SK-N-SH (cell line): Measurements from ENCODE around the gene OR8D2. TPM values are rescaled to one million over a fixed set of nuclear protein-coding genes. Genes with fewer than 3 reads are reported as not detected.

Experiments used
- CTCF ChIA-PET: fragments of 300-600, 350-600 bp; formaldehyde crosslinking; extraction: SDS; loops from one replicate; lab custom pipeline; 2021; lab: Yijun Ruan, JAX
- POLR2A ChIA-PET: fragments of 350-600 bp; sonication (Branson Sonifier 250); formaldehyde crosslinking; extraction: SDS; loops from one replicate; lab custom pipeline; 2020; ENCODE audit warnings: antibody characterized with exemption, inconsistent platforms; lab: Yijun Ruan, JAX
- DNase-seq: peaks from one replicate; pipeline ENCODE4 v3.0.0; 2012
- H2AFZ ChIP-seq: fragments of 200-600 bp; sonication (generic); 2 replicates; pipeline ENCODE4 v1.8.1; 2016; ENCODE audit warnings: antibody characterized with exemption, mild to moderate bottlenecking, low read depth
- H3F3A ChIP-seq: fragments of 200-600 bp; sonication (generic); replicated peaks from 2 replicates; pipeline ENCODE3; 2016; ENCODE audit warnings: antibody characterized with exemption, mild to moderate bottlenecking; ENCODE audit not compliant: insufficient read depth
- H3K27ac ChIP-seq, 2 experiments: fragments of 200-500 bp in 1 of 2; fragments of 200-600 bp in 1 of 2; sonication (Bioruptor generic) in 1 of 2; sonication (generic), shearing (Covaris generic) in 1 of 2; 2 replicates each; pipeline versions ENCODE4 v1.5.1 to v1.6.1; 2014 to 2016; ENCODE audit warnings: low read depth in 2 of 2, inconsistent platforms in 1 of 2, low read length in 1 of 2, mild to moderate bottlenecking in 1 of 2, mixed read lengths in 1 of 2
- H3K27me3 ChIP-seq: fragments of 200-600 bp; sonication (generic), shearing (Covaris generic); 2 replicates; pipeline ENCODE4 v1.6.1; 2016; ENCODE audit warnings: mixed run types; ENCODE audit not compliant: insufficient read depth
- H3K36me3 ChIP-seq, 2 experiments: fragments of 200-500 bp in 1 of 2; fragments of 200-600 bp in 1 of 2; sonication (Bioruptor generic) in 1 of 2; sonication (generic) in 1 of 2; replicated peaks in 1 of 2; 2 replicates each; pipeline versions ENCODE3 to v1.5.1; 2014 to 2016; ENCODE audit warnings: low read length in 1 of 2, mild to moderate bottlenecking in 1 of 2; ENCODE audit not compliant: insufficient read depth in 2 of 2, control insufficient read depth in 1 of 2
- H3K4me1 ChIP-seq, 2 experiments: fragments of 200-500 bp in 1 of 2; fragments of 200-600 bp in 1 of 2; sonication (Bioruptor generic) in 1 of 2; sonication (generic), shearing (Covaris generic) in 1 of 2; 2 replicates each; pipeline versions ENCODE4 v1.5.1 to v1.6.1; 2014 to 2016; ENCODE audit warnings: low read depth in 1 of 2, low read length in 1 of 2, mixed run types in 1 of 2; ENCODE audit not compliant: insufficient read depth in 2 of 2, control insufficient read depth in 1 of 2
- H3K4me2 ChIP-seq: fragments of 200-600 bp; sonication (generic), shearing (Covaris generic); 2 replicates; pipeline ENCODE4 v1.6.1; 2017; ENCODE audit warnings: mixed run types
- H3K4me3 ChIP-seq, 2 experiments: fragments of 200-500 bp in 1 of 2; fragments of 200-600 bp in 1 of 2; sonication (Bioruptor generic) in 1 of 2; sonication (generic), shearing (Covaris generic) in 1 of 2; 2 replicates each; pipeline versions ENCODE4 v1.5.1 to v1.8.1; 2014 to 2016; ENCODE audit warnings: low read depth in 2 of 2, inconsistent platforms in 1 of 2, low read length in 1 of 2, mild to moderate bottlenecking in 1 of 2, mixed read lengths in 1 of 2, moderate library complexity in 1 of 2
- H3K79me2 ChIP-seq: fragments of 200-600 bp; sonication (generic); 2 replicates; pipeline ENCODE4 v1.8.1; 2017; ENCODE audit warnings: mild to moderate bottlenecking; ENCODE audit not compliant: insufficient read depth
- H3K9ac ChIP-seq: fragments of 200-600 bp; sonication (generic); 2 replicates; pipeline ENCODE4 v1.6.1; 2017; ENCODE audit warnings: mixed run types
- H3K9me2 ChIP-seq: fragments of 200-600 bp; sonication (generic); 2 replicates; pipeline ENCODE4 v1.6.1; 2017; ENCODE audit warnings: mixed run types
- H3K9me3 ChIP-seq: fragments of 200-600 bp; sonication (generic); 2 replicates; pipeline ENCODE4 v1.6.1; 2017; ENCODE audit warnings: mixed run types, mild to moderate bottlenecking, moderate library complexity
- H4K20me1 ChIP-seq: fragments of 200-600 bp; sonication (generic); 2 replicates; pipeline ENCODE4 v1.6.1; 2017; ENCODE audit warnings: mild to moderate bottlenecking, mixed run types; ENCODE audit not compliant: insufficient read depth
- EZH2phosphoT487 ChIP-seq: fragments of 200-600 bp; sonication (generic); IDR thresholded peaks from 2 replicates; pipeline ENCODE4 v1.6.1; 2017; ENCODE audit warnings: low read depth, mixed run types, mild to moderate bottlenecking, antibody characterized with exemption, moderate library complexity, borderline replicate concordance
- FOSL2 ChIP-seq: IDR thresholded peaks from 2 replicates; pipeline ENCODE4 v1.4.0; 2012; ENCODE audit warnings: low read depth, mild to moderate bottlenecking, moderate library complexity, borderline replicate concordance
- FOXM1 ChIP-seq: IDR thresholded peaks from 2 replicates; pipeline ENCODE4 v1.4.0; 2012; ENCODE audit warnings: low read depth, mild to moderate bottlenecking
- GABPA ChIP-seq: IDR thresholded peaks from 2 replicates; pipeline ENCODE4 v1.4.0; 2012; ENCODE audit warnings: low read depth, mild to moderate bottlenecking
- GATA2 ChIP-seq: sonication (generic); formaldehyde crosslinking; IDR thresholded peaks from 2 replicates; pipeline ENCODE4 v1.5.0; 2020; ENCODE audit warnings: mild to moderate bottlenecking, missing genetic modification reagents
- JUND ChIP-seq: IDR thresholded peaks from 2 replicates; pipeline ENCODE4 v1.4.0; 2012
- NFIC ChIP-seq: IDR thresholded peaks from 2 replicates; pipeline ENCODE4 v1.4.0; 2012; ENCODE audit warnings: borderline replicate concordance
- POLR2AphosphoS5 ChIP-seq: IDR thresholded peaks from 2 replicates; pipeline ENCODE4 v1.6.1; 2012; ENCODE audit warnings: low read depth, low read length
- RAD21 ChIP-seq: IDR thresholded peaks from 2 replicates; pipeline ENCODE4 v1.6.1; 2012; ENCODE audit warnings: mild to moderate bottlenecking, low read length
- RXRA ChIP-seq: IDR thresholded peaks from 2 replicates; pipeline ENCODE4 v1.4.0; 2012; ENCODE audit warnings: low read depth, mild to moderate bottlenecking, borderline replicate concordance
- SIN3A ChIP-seq: IDR thresholded peaks from 2 replicates; pipeline ENCODE4 v1.6.1; 2012; ENCODE audit warnings: low read depth, mild to moderate bottlenecking, low read length, moderate library complexity, borderline replicate concordance
- SMC3 ChIP-seq: IDR thresholded peaks from 2 replicates; pipeline ENCODE4 v1.6.1; 2012; ENCODE audit warnings: low read depth, low read length, improper control_type of control experiment
- TAF1 ChIP-seq: IDR thresholded peaks from 2 replicates; pipeline ENCODE4 v1.6.1; 2012; ENCODE audit warnings: low read depth, mild to moderate bottlenecking, low read length, moderate library complexity, borderline replicate concordance
- TCF12 ChIP-seq: IDR thresholded peaks from 2 replicates; pipeline ENCODE4 v1.4.0; 2012
- YY1 ChIP-seq: IDR thresholded peaks from 2 replicates; pipeline ENCODE4 v1.4.0; 2012; ENCODE audit warnings: low read depth, mild to moderate bottlenecking
- polyA plus RNA-seq, 3 experiments: library from polyadenylated mRNA; depleted of rRNA; stranded (reverse); fragments of >200 nt; gene quantifications; 2 replicates each; pipeline ENCODE4 v1.2.3, GENCODE V29; 2012
- TF ChIP-seq, protein P1 (sequence below): IDR thresholded peaks from 2 replicates; pipeline ENCODE4 v1.4.0; 2012; ENCODE audit warnings: low read depth, borderline replicate concordance
- TF ChIP-seq, protein P2 (sequence below): IDR thresholded peaks from 2 replicates; pipeline ENCODE4 v1.4.0; 2012; ENCODE audit warnings: low read depth, borderline replicate concordance
- TF ChIP-seq, protein P3 (sequence below): IDR thresholded peaks from 2 replicates; pipeline ENCODE4 v1.4.0; 2012; ENCODE audit warnings: low read depth
- TF ChIP-seq, protein P4 (sequence below): fragments of 200-600 bp; sonication (generic); IDR thresholded peaks from 2 replicates; pipeline ENCODE4 v1.6.1; 2017; ENCODE audit warnings: antibody characterized with exemption, mild to moderate bottlenecking, moderate library complexity
- TF ChIP-seq, protein P5 (sequence below): IDR thresholded peaks from 2 replicates; pipeline ENCODE4; 2012

The OR8D2 gene
- polyA plus RNA-seq, 1 of the 3 experiments (the other 2 are of a cell fraction): not detected

DNA sequence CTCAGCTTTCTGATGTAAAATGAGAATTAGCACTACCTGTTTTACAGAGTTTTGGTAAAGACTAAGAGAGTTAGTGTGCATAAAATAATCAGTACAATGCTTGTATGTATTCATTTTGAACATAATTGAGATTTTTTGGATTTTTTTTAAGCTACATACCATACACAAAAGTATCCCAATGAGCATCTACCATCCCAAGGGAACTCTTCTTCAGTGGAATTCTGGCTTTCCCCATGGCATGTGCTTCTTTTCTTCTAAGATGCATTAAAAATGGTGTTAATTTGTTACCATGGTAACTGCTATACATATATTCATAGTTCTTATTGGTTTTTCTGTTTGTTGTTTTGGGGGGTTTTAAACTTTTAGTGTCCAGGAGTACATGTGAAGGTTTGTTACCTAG lies 24.0 kb downstream of the OR8D2 start:
- Histone ChIP-seq H3K9me3 (no peaks in the 10 kb centered on the region), H3K27ac (no peak overlapping the region), H3K4me1 (no peaks in the 10 kb centered on the region), H4K20me1 (no peaks in the 10 kb centered on the region)
- DNase-seq: no peak
- TF ChIP-seq GATA2 (CRISPR knock-in tag): no peak
- TF ChIP-seq RAD21: no peak
- TF ChIP-seq FOXM1: no peak
- TF ChIP-seq EZH2phosphoT487: no peak
- TF ChIP-seq TCF12: no peak
- TF ChIP-seq JUND: no peak
- no peak for TF ChIP-seq TAF1
- no peak for TF ChIP-seq SIN3A
- TF ChIP-seq, protein P1, sequence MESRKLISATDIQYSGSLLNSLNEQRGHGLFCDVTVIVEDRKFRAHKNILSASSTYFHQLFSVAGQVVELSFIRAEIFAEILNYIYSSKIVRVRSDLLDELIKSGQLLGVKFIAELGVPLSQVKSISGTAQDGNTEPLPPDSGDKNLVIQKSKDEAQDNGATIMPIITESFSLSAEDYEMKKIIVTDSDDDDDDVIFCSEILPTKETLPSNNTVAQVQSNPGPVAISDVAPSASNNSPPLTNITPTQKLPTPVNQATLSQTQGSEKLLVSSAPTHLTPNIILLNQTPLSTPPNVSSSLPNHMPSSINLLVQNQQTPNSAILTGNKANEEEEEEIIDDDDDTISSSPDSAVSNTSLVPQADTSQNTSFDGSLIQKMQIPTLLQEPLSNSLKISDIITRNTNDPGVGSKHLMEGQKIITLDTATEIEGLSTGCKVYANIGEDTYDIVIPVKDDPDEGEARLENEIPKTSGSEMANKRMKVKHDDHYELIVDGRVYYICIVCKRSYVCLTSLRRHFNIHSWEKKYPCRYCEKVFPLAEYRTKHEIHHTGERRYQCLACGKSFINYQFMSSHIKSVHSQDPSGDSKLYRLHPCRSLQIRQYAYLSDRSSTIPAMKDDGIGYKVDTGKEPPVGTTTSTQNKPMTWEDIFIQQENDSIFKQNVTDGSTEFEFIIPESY: no peak
- TF ChIP-seq GABPA: no peak
- TF ChIP-seq, protein P2, sequence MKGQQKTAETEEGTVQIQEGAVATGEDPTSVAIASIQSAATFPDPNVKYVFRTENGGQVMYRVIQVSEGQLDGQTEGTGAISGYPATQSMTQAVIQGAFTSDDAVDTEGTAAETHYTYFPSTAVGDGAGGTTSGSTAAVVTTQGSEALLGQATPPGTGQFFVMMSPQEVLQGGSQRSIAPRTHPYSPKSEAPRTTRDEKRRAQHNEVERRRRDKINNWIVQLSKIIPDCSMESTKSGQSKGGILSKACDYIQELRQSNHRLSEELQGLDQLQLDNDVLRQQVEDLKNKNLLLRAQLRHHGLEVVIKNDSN: no peak
- TF ChIP-seq FOSL2: no peak
- TF ChIP-seq, protein P3, sequence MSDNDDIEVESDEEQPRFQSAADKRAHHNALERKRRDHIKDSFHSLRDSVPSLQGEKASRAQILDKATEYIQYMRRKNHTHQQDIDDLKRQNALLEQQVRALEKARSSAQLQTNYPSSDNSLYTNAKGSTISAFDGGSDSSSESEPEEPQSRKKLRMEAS: no peak
- TF ChIP-seq, protein P4, sequence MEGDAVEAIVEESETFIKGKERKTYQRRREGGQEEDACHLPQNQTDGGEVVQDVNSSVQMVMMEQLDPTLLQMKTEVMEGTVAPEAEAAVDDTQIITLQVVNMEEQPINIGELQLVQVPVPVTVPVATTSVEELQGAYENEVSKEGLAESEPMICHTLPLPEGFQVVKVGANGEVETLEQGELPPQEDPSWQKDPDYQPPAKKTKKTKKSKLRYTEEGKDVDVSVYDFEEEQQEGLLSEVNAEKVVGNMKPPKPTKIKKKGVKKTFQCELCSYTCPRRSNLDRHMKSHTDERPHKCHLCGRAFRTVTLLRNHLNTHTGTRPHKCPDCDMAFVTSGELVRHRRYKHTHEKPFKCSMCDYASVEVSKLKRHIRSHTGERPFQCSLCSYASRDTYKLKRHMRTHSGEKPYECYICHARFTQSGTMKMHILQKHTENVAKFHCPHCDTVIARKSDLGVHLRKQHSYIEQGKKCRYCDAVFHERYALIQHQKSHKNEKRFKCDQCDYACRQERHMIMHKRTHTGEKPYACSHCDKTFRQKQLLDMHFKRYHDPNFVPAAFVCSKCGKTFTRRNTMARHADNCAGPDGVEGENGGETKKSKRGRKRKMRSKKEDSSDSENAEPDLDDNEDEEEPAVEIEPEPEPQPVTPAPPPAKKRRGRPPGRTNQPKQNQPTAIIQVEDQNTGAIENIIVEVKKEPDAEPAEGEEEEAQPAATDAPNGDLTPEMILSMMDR: no peak
- TF ChIP-seq, protein P5, sequence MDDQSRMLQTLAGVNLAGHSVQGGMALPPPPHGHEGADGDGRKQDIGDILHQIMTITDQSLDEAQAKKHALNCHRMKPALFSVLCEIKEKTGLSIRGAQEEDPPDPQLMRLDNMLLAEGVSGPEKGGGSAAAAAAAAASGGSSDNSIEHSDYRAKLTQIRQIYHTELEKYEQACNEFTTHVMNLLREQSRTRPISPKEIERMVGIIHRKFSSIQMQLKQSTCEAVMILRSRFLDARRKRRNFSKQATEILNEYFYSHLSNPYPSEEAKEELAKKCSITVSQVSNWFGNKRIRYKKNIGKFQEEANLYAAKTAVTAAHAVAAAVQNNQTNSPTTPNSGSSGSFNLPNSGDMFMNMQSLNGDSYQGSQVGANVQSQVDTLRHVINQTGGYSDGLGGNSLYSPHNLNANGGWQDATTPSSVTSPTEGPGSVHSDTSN: no peak
- no peak for TF ChIP-seq SMC3
- no peak for TF ChIP-seq YY1
- no peak for TF ChIP-seq POLR2AphosphoS5
- TF ChIP-seq RXRA: no peak
- TF ChIP-seq NFIC: no peak
- TF ChIP-seq, all 33 proteins: peak for 0
- no peaks in the 10 kb centered on the region for H3F3A ChIP-seq
- no peak overlapping the region for H3K4me2 ChIP-seq
- no peak overlapping the region for H2AFZ ChIP-seq
- no peak overlapping the region for H3K9ac ChIP-seq
- H3K4me3 ChIP-seq: no peak overlapping the region
- ChIA-PET CTCF (no interaction called here), POLR2A (no interaction called here)
- H3K36me3 ChIP-seq: no peaks in the 10 kb centered on the region
- H3K9me2 ChIP-seq: no peaks in the 10 kb centered on the region
- H3K79me2 ChIP-seq: no peaks in the 10 kb centered on the region
- H3K27me3 ChIP-seq: no peaks in the 10 kb centered on the region
